Heart right ventricle (tissue), 16 donors: ENCODE data around the gene RITA1. TPM values are rescaled to one million over a fixed set of nuclear protein-coding genes. Genes with fewer than 3 reads are reported as not detected.

Experiments used
- ATAC-seq, 8 donors: fragments of 200-7000 bp; cut with Tn5 transposase; one replicate each; pipeline ENCODE4 v1.9.1; 2020; ENCODE audit warnings: mild to moderate bottlenecking in 8 of 8, moderate library complexity in 8 of 8, moderate number of reproducible peaks in 1 of 8
- DNase-seq, 2 donors: peaks; one replicate each; pipeline ENCODE4 v3.0.0-alpha.2; 2020
- H3K27ac ChIP-seq, 10 donors: fragments of 200-600 bp; sonication (generic) in 2 of 10; one replicate each; pipeline versions ENCODE4 v1.5.0 to v1.8.0; 2020 to 2022; ENCODE audit warnings: mild to moderate bottlenecking in 3 of 10
- H3K27me3 ChIP-seq, 7 donors: fragments of 200-600 bp; one replicate each; pipeline ENCODE4 v1.8.0; 2021 to 2022; ENCODE audit warnings: mild to moderate bottlenecking in 2 of 7
- H3K36me3 ChIP-seq, 9 donors: fragments of 200-600 bp; sonication (generic) in 1 of 9; one replicate each; pipeline versions ENCODE4 v1.5.0 to v1.8.0; 2020 to 2022; ENCODE audit warnings: mild to moderate bottlenecking in 2 of 9
- H3K4me1 ChIP-seq, 9 donors: fragments of 200-600 bp; sonication (generic) in 1 of 9; one replicate each; pipeline versions ENCODE4 v1.5.0 to v1.8.0; 2020 to 2022; ENCODE audit warnings: mild to moderate bottlenecking in 4 of 9
- H3K4me3 ChIP-seq, 10 donors: fragments of 200-600 bp; sonication (generic) in 2 of 10; one replicate each; pipeline versions ENCODE4 v1.5.0 to v1.8.0; 2020 to 2022; ENCODE audit warnings: mild to moderate bottlenecking in 7 of 10, moderate library complexity in 2 of 10
- H3K9me3 ChIP-seq, 11 donors: fragments of 200-600 bp in 10 of 11; sonication (generic) in 2 of 11; one replicate each; pipeline versions ENCODE4 v1.5.0 to v1.8.0; 2013 to 2022; ENCODE audit warnings: mild to moderate bottlenecking in 2 of 11, control low read depth in 1 of 11, moderate library complexity in 1 of 11
- WGBS, 2 donors: extraction: QIAGEN DNeasy Blood & Tissue Kit; methylation state at CpG; one replicate each; pipeline ENCODE4 v1.1.7; 2013; ENCODE audit warnings: inconsistent platforms in 1 of 2; 5-methylcytosine and 5-hydroxymethylcytosine counted together
- intact Hi-C, 10 donors: fragments of 100-400 bp; cut with DNase I; formaldehyde crosslinking; loops; one replicate each; pipeline versions ENCODE4 v1.11.1 to v1.14.2; 2022
- polyA plus RNA-seq, 2 donors: library from polyadenylated mRNA; stranded (reverse); fragments of 200-250 nt; gene quantifications; one replicate each; pipeline ENCODE4 v1.2.3, GENCODE V29; 2013
- total RNA-seq, 10 donors: library from RNA; stranded (reverse); fragmentation: NEBNext Ultra II Directional in 3 of 10; extraction: Animal tissue kit (Norgen Biotek cat#: 25700) in 3 of 10; gene quantifications; one replicate each; pipeline versions ENCODE4 v1.2.1 to v1.2.4, GENCODE V29; 2021 to 2023
- TF ChIP-seq, protein P1 (sequence below), 9 donors: fragments of 200-600 bp; sonication (generic) in 2 of 9; IDR thresholded peaks; one replicate each; pipeline versions ENCODE4 v1.5.0 to v1.8.0; 2021 to 2022; ENCODE audit warnings: antibody characterized with exemption in 9 of 9, mild to moderate bottlenecking in 5 of 9, moderate library complexity in 1 of 9
- donor health status: Arrhythmogenic right ventricular cardiomyopathy.
- donor health status: ischemic (EF 13 %, LVEDD 7.1; RV severe dilation, severe dysfunction).
- donor health status: healthy with polysubstance abuse.
- donor health status: DM: no; HTN: yes; CAD: no.
- donor health status: DM: no; HTN: no; CAD: no.
- donor health status: ischemic (EF 25% LVEDD 6.9; RV normal size, moderate dysfunction).
- donor health status: ischemic (EF 25% LVEDD 5.7; RV mildly dilated, moderate dysfunction).
- donor health status: healthy.
- donor health status: DM: yes; HTN: yes; CAD: no.
- donor health status: Ischemic cardiomyopathy.
- donor health status: ischemic (EF 35%, LVEDD 5.7; RV mildly dilated, moderate dysfunction).
- donor health status: nonischemic (EF 11% LVEDD 7.7; RV severe dilation, severe dysfunction).
- donor health status: DM: yes; HTN: yes; CAD: no.
- donor health status: PGD.
- donor health status: ischemic (EF 29% LVEDD 5.4; RV normal size, mild dysfunction).
- donor health status: nonischemic (EF 23%, LVEDD 6.1; RV moderate dilation, normal function).

The RITA1 gene
- total and polyA plus RNA-seq, 12 donors, result 8.0 to 20.8 (median 13.7) TPM

DNA sequence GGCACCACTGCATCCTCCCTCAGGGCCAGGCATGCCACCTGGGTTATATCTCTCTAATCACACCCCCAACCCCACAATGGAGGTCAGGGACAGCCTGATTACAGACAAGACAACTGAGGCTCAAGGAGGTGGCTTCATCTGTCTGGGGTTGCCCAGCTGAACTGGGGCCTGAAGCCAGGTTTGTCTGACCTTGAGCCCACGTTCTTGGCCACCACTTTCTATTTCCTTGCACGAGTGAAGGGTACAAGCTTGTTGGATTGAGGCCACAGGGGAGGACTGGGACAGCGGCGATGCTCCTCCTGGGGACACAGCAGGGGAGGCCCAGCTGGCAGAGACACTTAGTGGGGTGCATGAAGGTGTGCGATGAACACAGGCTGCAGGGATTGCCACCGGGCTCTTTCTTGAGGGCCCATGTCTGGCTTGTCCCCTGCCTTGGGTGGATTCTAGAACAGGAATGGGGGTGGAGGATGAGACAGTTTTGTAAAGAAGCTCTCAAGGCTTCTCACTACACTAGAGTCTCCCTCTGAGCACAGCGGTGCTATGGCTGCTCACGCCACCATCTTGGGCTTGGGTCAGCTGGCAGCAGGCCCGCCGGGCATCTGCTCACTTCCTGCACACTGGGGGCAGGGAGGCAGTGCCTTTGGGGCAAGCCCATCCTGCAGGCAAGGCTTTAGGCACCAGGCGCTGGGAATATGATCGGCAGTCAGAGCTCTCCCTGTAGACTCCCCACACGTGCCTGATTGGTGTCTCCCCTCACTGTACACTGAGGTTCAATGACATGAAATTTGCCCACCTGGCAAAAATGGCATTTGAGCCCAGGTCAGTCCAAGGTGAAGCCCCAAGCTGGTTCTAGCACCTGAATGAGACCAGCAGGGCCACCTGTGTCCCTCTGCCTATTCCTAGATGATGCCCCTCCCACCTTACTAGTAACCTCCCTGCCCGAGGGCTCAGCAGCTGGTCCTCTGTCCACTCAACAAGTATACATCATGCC lies 16.0 kb downstream of the RITA1 start:
- intact Hi-C loops, result loop anchor here in 1 of 10 donors (5.0 kb wide), 1 partner anchor 226 kb away; no protein-coding TSS in a partner anchor
- Histone ChIP-seq H3K4me1 (peaks cover 0 to 48% (median 7%) of the 10 kb centered on the region in 9 donors), H3K27ac (no peak overlapping the region), H3K36me3 (no peaks in the 10 kb centered on the region), H3K9me3 (no peaks in the 10 kb centered on the region), H3K4me3 (no peak overlapping the region), H3K27me3 (no peaks in the 10 kb centered on the region)
- no peak for DNase-seq
- WGBS, 2 donors, result 80 to 87% methylated on average over 14 of the region's 14 CpGs
- ATAC-seq, result no peak
- TF ChIP-seq, protein P1, sequence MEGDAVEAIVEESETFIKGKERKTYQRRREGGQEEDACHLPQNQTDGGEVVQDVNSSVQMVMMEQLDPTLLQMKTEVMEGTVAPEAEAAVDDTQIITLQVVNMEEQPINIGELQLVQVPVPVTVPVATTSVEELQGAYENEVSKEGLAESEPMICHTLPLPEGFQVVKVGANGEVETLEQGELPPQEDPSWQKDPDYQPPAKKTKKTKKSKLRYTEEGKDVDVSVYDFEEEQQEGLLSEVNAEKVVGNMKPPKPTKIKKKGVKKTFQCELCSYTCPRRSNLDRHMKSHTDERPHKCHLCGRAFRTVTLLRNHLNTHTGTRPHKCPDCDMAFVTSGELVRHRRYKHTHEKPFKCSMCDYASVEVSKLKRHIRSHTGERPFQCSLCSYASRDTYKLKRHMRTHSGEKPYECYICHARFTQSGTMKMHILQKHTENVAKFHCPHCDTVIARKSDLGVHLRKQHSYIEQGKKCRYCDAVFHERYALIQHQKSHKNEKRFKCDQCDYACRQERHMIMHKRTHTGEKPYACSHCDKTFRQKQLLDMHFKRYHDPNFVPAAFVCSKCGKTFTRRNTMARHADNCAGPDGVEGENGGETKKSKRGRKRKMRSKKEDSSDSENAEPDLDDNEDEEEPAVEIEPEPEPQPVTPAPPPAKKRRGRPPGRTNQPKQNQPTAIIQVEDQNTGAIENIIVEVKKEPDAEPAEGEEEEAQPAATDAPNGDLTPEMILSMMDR (IDR thresholded peaks at IDR 0.05), result no peak

DNA sequence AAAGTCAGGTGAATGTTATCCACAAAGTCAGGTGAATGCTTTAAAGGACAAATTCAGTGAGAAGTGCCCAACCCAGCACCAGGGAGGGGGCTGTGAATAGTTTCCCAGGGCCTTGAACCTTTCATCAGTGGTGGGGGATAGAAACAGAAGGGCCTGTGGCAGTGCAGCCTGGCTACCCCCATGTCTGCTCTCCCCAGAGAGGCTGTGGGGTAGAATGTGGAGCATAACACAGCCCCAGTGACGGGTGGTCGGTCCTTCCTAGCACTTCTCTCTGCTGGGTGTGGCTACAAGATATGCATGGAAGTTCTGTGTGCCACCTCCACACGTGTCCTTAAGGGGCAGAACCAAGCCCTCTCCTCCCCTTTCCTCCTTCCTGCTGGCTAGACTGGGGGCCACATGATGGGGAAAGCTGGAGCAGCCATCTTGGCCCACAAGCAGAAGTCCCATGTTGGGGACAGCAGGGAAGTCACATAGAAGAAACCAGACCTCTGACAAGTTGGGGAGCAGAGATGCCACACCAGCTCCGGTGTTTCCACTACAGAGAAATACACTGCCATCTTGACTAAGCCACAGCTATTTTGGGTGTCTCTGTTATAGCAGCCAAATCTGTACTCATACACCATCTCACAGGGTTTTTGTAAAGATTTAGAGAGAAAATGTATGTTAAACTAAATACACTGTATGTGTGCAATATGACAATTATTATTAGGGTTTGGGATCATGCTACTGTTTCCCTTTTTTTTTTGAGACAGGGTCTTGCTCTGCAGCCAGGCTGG lies 17.0 kb downstream of the RITA1 start:
- WGBS, 2 donors, result 91 to 93% methylated on average over 4 of the region's 4 CpGs
- ATAC-seq (no peak), DNase-seq (no peak)
- H3K4me1 ChIP-seq, result peaks cover 0 to 52% (median 7%) of the 10 kb centered on the region in 9 donors
- H3K9me3 ChIP-seq, result no peaks in the 10 kb centered on the region
- H3K27ac ChIP-seq, result no peak overlapping the region
- TF ChIP-seq, protein P1 (IDR thresholded peaks at IDR 0.05), result no peak
- no peaks in the 10 kb centered on the region for H3K36me3 ChIP-seq
- intact Hi-C loops, result loop anchor here in 1 of 10 donors (5.0 kb wide), 1 partner anchor 225 kb away; no protein-coding TSS in a partner anchor
- no peak overlapping the region for H3K4me3 ChIP-seq
- H3K27me3 ChIP-seq, result no peaks in the 10 kb centered on the region

GRCh38 chr12:113203852-113204760 lies 18.6 kb downstream of the RITA1 start:
- ATAC-seq, result no peak
- no peaks in the 10 kb centered on the region for H3K9me3 ChIP-seq
- peak overlapping the region in 3 of 10 donors; percentile 17 to 45 (median 43) for H3K27ac ChIP-seq
- H3K27me3 ChIP-seq, result no peaks in the 10 kb centered on the region
- peaks cover 0 to 68% (median 17%) of the 10 kb centered on the region in 9 donors for H3K4me1 ChIP-seq
- WGBS, 2 donors, result 91 to 95% methylated on average over 8 of the region's 8 CpGs
- intact Hi-C loops, result loop anchor here in 1 of 10 donors (5.0 kb wide), 1 partner anchor 223 kb away; no protein-coding TSS in a partner anchor
- TF ChIP-seq, protein P1 (IDR thresholded peaks at IDR 0.05), result no peak
- no peak overlapping the region for H3K4me3 ChIP-seq
- H3K36me3 ChIP-seq, result no peaks in the 10 kb centered on the region
- no peak for DNase-seq
